ENCODE data around the gene CFAP57. TPM values are rescaled to one million over a fixed set of nuclear protein-coding genes. Genes with fewer than 3 reads are reported as not detected.

Gene CFAP57
- total and polyA plus RNA-seq, 2 of the 13 experiments (the other 11 are each of a cell fraction or from before 2014, with no cell fraction given) = 0.01 TPM; not detected in 1

DNA sequence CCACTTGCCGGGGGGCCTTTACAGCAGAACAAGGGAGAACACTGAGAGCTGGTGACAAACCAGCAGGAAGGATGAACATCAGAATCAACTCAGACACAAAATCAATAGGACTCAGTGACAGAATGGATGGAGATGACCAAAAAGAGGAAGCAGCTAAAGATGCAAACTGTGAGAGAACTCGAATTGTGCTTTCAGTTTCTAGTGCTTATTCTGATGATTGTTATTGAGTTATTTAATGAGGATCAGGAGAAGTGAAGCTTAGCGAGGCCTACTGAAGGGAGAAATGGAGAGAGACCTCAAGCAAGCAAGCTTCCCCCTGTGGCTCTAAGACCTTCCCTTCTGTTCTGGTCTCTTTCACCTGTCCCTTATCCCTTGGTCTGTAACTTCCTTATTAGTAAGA lies 67.4 kb downstream of the CFAP57 start:
- FAIRE-seq (no peak), DNase-seq (ENCODE audit: low spot score) (no peak), ATAC-seq (no peak)
- in situ Hi-C loops (cut with HindIII; ENCODE audit: extremely low pct_ligation_motif_present, low pct_unique_long_range_greater_than_20kb) = no loop called here
- H3K9ac ChIP-seq (ENCODE audit: insufficient read depth, low read depth, low read length) = no peak overlapping the region
- no peaks in the 10 kb centered on the region for H4K20me1 ChIP-seq (ENCODE audit: insufficient read depth, low read length)
- no TSS peak for BruUV-seq (replicated peaks)
- H3K4me2 ChIP-seq (ENCODE audit: low read depth, low read length) = no peak overlapping the region
- no peaks in the 10 kb centered on the region for H3K79me2 ChIP-seq (ENCODE audit: insufficient read depth, low read length)
- no peaks in the 10 kb centered on the region for H3K36me3 ChIP-seq (replicated peaks in 1 of 2; ENCODE audit: control insufficient read depth in 1 of 2, insufficient read depth in 2 of 2, low read length in 2 of 2)
- no peaks in the 10 kb centered on the region for H3K9me3 ChIP-seq (ENCODE audit: low read length)
- H3K4me3 ChIP-seq (replicated peaks in 1 of 3; ENCODE audit: insufficient read depth in 1 of 3, low read depth in 2 of 3, low read length in 3 of 3) = no peak overlapping the region
- ChIA-PET CTCF (ENCODE audit: low intra/inter-chr PET ratio, low total read pairs) (interaction anchor here (1.3 to 2.1 kb wide), 2 partner anchors 175 kb away, joined by 3 to 36 read pairs; no protein-coding TSS in a partner anchor), POLR2A (interaction anchor here (0.9 to 1.1 kb wide), 2 partner anchors 36 to 145 kb away, joined by 4 to 5 read pairs; no protein-coding TSS in a partner anchor)
- no peak overlapping the region for H3K27ac ChIP-seq (ENCODE audit: extremely low read length, insufficient read depth, low read length)
- whole genome bisulfite sequencing (ENCODE audit: low lambda C conversion rate) = 39% methylated on average over 3 of the region's 3 CpGs
- intact Hi-C loops (cut with micrococcal nuclease; ENCODE audit: unreplicated experiment) = loop anchor here (5.0 kb wide), 1 partner anchor 108 kb away; no protein-coding TSS in a partner anchor
- no peak overlapping the region for H2AFZ ChIP-seq (ENCODE audit: low read length)
- peaks cover 6% of the 10 kb centered on the region; the same call in 1 of the 2 replicates for H3K4me1 ChIP-seq (ENCODE audit: insufficient read depth, low read length)
- peaks cover 1 to 16% of the 10 kb centered on the region in 2 experiments; a peak in 3 of 5 replicates for H3K27me3 ChIP-seq (ENCODE audit: control insufficient read depth in 1 of 2, insufficient read depth in 2 of 2, low read length in 2 of 2)
- TF ChIP-seq ZNF562 (CRISPR knock-in tag; IDR thresholded peaks at IDR 0.05; ENCODE audit: borderline replicate concordance) = no peak
- no peak for TF ChIP-seq FOXK1 (CRISPR knock-in tag; IDR thresholded peaks at IDR 0.05; ENCODE audit: borderline replicate concordance, low read depth)
- no peak for TF ChIP-seq MED8 (CRISPR knock-in tag; IDR thresholded peaks at IDR 0.05; ENCODE audit: insufficient replicate concordance)
- TF ChIP-seq KAT2B (IDR thresholded peaks at IDR 0.05; ENCODE audit: borderline replicate concordance, low read depth, low read length) = no peak
- no peak for TF ChIP-seq RNF2 (conservative IDR thresholded peaks at IDR 0.05; ENCODE audit: low read depth)
- TF ChIP-seq, protein P1, sequence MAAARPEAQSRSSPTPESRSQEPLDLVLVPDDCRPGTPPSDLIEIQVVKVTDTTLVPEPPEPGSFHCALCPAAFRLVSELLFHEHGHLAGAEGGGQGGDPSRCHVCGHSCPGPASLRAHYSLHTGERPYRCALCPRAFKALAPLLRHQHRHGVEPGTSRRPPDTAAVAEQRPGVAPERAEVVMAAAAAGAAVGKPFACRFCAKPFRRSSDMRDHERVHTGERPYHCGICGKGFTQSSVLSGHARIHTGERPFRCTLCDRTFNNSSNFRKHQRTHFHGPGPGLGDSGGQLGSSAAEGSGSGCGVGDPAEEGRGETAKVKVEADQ (CRISPR knock-in tag; IDR thresholded peaks at IDR 0.05; ENCODE audit: borderline replicate concordance) = no peak
- no peak for TF ChIP-seq SNAI1 (CRISPR knock-in tag; IDR thresholded peaks at IDR 0.05; ENCODE audit: borderline replicate concordance)
- TF ChIP-seq, protein P2, sequence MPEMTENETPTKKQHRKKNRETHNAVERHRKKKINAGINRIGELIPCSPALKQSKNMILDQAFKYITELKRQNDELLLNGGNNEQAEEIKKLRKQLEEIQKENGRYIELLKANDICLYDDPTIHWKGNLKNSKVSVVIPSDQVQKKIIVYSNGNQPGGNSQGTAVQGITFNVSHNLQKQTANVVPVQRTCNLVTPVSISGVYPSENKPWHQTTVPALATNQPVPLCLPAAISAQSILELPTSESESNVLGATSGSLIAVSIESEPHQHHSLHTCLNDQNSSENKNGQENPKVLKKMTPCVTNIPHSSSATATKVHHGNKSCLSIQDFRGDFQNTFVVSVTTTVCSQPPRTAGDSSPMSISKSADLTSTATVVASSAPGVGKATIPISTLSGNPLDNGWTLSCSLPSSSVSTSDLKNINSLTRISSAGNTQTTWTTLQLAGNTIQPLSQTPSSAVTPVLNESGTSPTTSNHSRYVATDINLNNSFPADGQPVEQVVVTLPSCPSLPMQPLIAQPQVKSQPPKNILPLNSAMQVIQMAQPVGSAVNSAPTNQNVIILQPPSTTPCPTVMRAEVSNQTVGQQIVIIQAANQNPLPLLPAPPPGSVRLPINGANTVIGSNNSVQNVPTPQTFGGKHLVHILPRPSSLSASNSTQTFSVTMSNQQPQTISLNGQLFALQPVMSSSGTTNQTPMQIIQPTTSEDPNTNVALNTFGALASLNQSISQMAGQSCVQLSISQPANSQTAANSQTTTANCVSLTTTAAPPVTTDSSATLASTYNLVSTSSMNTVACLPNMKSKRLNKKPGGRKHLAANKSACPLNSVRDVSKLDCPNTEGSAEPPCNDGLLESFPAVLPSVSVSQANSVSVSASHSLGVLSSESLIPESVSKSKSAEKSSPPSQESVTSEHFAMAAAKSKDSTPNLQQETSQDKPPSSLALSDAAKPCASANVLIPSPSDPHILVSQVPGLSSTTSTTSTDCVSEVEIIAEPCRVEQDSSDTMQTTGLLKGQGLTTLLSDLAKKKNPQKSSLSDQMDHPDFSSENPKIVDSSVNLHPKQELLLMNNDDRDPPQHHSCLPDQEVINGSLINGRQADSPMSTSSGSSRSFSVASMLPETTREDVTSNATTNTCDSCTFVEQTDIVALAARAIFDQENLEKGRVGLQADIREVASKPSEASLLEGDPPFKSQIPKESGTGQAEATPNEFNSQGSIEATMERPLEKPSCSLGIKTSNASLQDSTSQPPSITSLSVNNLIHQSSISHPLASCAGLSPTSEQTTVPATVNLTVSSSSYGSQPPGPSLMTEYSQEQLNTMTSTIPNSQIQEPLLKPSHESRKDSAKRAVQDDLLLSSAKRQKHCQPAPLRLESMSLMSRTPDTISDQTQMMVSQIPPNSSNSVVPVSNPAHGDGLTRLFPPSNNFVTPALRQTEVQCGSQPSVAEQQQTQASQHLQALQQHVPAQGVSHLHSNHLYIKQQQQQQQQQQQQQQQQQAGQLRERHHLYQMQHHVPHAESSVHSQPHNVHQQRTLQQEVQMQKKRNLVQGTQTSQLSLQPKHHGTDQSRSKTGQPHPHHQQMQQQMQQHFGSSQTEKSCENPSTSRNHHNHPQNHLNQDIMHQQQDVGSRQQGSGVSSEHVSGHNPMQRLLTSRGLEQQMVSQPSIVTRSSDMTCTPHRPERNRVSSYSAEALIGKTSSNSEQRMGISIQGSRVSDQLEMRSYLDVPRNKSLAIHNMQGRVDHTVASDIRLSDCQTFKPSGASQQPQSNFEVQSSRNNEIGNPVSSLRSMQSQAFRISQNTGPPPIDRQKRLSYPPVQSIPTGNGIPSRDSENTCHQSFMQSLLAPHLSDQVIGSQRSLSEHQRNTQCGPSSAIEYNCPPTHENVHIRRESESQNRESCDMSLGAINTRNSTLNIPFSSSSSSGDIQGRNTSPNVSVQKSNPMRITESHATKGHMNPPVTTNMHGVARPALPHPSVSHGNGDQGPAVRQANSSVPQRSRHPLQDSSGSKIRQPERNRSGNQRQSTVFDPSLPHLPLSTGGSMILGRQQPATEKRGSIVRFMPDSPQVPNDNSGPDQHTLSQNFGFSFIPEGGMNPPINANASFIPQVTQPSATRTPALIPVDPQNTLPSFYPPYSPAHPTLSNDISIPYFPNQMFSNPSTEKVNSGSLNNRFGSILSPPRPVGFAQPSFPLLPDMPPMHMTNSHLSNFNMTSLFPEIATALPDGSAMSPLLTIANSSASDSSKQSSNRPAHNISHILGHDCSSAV (CRISPR knock-in tag; IDR thresholded peaks at IDR 0.05; ENCODE audit: borderline replicate concordance) = no peak
- TF ChIP-seq MAZ (IDR thresholded peaks at IDR 0.05; ENCODE audit: borderline replicate concordance, low read depth, low read length) = no peak
- no peak for TF ChIP-seq MAZ (CRISPR knock-in tag; IDR thresholded peaks at IDR 0.05; ENCODE audit: low read depth)
- TF ChIP-seq JUNB (CRISPR knock-in tag; IDR thresholded peaks at IDR 0.05; ENCODE audit: borderline replicate concordance) = no peak
- no peak for TF ChIP-seq BRCA1 (CRISPR knock-in tag; IDR thresholded peaks at IDR 0.05)
- TF ChIP-seq ZNF670 (CRISPR knock-in tag; IDR thresholded peaks at IDR 0.05; ENCODE audit: borderline replicate concordance) = no peak
- no peak for TF ChIP-seq ZNF775 (CRISPR knock-in tag; IDR thresholded peaks at IDR 0.05; ENCODE audit: borderline replicate concordance)
